H1 (cell line): ENCODE data around the gene MROH7. TPM values are rescaled to one million over a fixed set of nuclear protein-coding genes. Genes with fewer than 3 reads are reported as not detected.

Experiments
- CTCF ChIA-PET: fragments of 300-600 bp; sonication (Branson Sonifier 250); formaldehyde crosslinking; loops from one replicate; lab custom pipeline; 2021; ENCODE audit not compliant: partially characterized antibody; lab: Charles Lee
- POLR2A ChIA-PET: fragments of 300-600 bp; sonication (Branson Sonifier 250); formaldehyde crosslinking; loops from one replicate; lab custom pipeline; 2021; ENCODE audit warnings: inconsistent platforms; ENCODE audit not compliant: partially characterized antibody; lab: Charles Lee
- DNase-seq, 2 experiments: peaks; one replicate each; pipeline versions ENCODE4 v3.0.0 to v3.0.0-alpha.2; 2010 to 2022; ENCODE audit warnings: low spot score in 2 of 2, low read depth in 1 of 2, mixed read lengths in 1 of 2
- FAIRE-seq: peaks from 2 replicates; lab custom pipeline; 2011; peaks lifted over from hg19 to GRCh38; lab: Jason Lieb, UNC
- H2AFZ ChIP-seq: 2 replicates; pipeline ENCODE4 v1.8.1; 2012; ENCODE audit warnings: low read length, inconsistent platforms
- H2AK5ac ChIP-seq: 2 replicates; pipeline ENCODE4 v1.6.1; 2013; ENCODE audit warnings: low read depth, low read length
- H2BK120ac ChIP-seq: replicated peaks from 2 replicates; pipeline ENCODE3; 2013; ENCODE audit warnings: low read depth, low read length, inconsistent platforms
- H2BK12ac ChIP-seq: 2 replicates; pipeline ENCODE4 v1.6.1; 2013; ENCODE audit warnings: low read depth, low read length
- H2BK15ac ChIP-seq: 2 replicates; pipeline ENCODE4 v1.6.1; 2013; ENCODE audit warnings: low read length
- H2BK20ac ChIP-seq: 2 replicates; pipeline ENCODE4 v1.6.1; 2013; ENCODE audit warnings: low read length
- H2BK5ac ChIP-seq: 2 replicates; pipeline ENCODE4 v1.6.1; 2013; ENCODE audit warnings: low read depth, low read length
- H3K14ac ChIP-seq: 2 replicates; pipeline ENCODE4 v1.6.1; 2013; ENCODE audit warnings: inconsistent platforms; ENCODE audit not compliant: insufficient read length
- H3K18ac ChIP-seq: 2 replicates; pipeline ENCODE4 v1.6.1; 2013; ENCODE audit warnings: low read length; ENCODE audit errors: extremely low read depth
- H3K23ac ChIP-seq: 2 replicates; pipeline ENCODE4 v1.6.1; 2013; ENCODE audit warnings: inconsistent platforms; ENCODE audit not compliant: insufficient read length
- H3K23me2 ChIP-seq: 2 replicates; pipeline ENCODE4 v1.6.1; 2013; ENCODE audit warnings: low read depth, low read length
- H3K27ac ChIP-seq: 2 replicates; pipeline ENCODE4 v1.6.1; 2011; ENCODE audit warnings: low read depth, low read length, inconsistent platforms
- H3K27me3 ChIP-seq, 4 experiments: replicated peaks in 1 of 4; 1 replicate in 1 of 4; 2 replicates in 3 of 4; pipeline versions ENCODE4 v1.6.1 to v1.8.1; 2011 to 2013; ENCODE audit warnings: low read length in 3 of 4, mild to moderate bottlenecking in 3 of 4, inconsistent platforms in 2 of 4, mixed read lengths in 2 of 4, moderate library complexity in 1 of 4; ENCODE audit not compliant: control insufficient read depth in 3 of 4, insufficient read depth in 3 of 4; ENCODE audit errors: extremely low read depth in 1 of 4
- H3K36me3 ChIP-seq, 4 experiments: 2 replicates each; pipeline versions ENCODE4 v1.6.1 to v1.8.1; 2011 to 2013; ENCODE audit warnings: mild to moderate bottlenecking in 4 of 4, low read length in 3 of 4, moderate library complexity in 2 of 4, control low read depth in 1 of 4, inconsistent platforms in 1 of 4; ENCODE audit not compliant: insufficient read depth in 4 of 4, control insufficient read depth in 2 of 4
- H3K4ac ChIP-seq: replicated peaks from 2 replicates; pipeline ENCODE3; 2013; ENCODE audit warnings: low read length, low read depth, mixed read lengths, inconsistent platforms; ENCODE audit not compliant: insufficient read length
- H3K4me1 ChIP-seq, 4 experiments: replicated peaks in 1 of 4; 1 replicate in 1 of 4; 2 replicates in 3 of 4; pipeline versions ENCODE4 v1.6.1 to v1.8.1; 2011 to 2013; ENCODE audit warnings: low read length in 3 of 4, inconsistent platforms in 2 of 4, mixed read lengths in 1 of 4; ENCODE audit not compliant: insufficient read depth in 4 of 4, control insufficient read depth in 3 of 4
- H3K4me2 ChIP-seq, 2 experiments: 2 replicates each; pipeline versions ENCODE4 v1.6.1 to v1.8.1; 2011 to 2013; ENCODE audit warnings: low read depth in 2 of 2, low read length in 2 of 2, control low read depth in 1 of 2, inconsistent platforms in 1 of 2, mild to moderate bottlenecking in 1 of 2; ENCODE audit not compliant: insufficient read depth in 1 of 2
- H3K4me3 ChIP-seq, 4 experiments: fragments of 200-600, 300-600 bp in 1 of 4; sonication (generic), shearing (Covaris generic), sonication (Bioruptor Twin) in 1 of 4; 2 replicates each; pipeline versions ENCODE4 v1.5.1 to v1.8.1; 2011 to 2016; ENCODE audit warnings: low read length in 4 of 4, low read depth in 3 of 4, control low read depth in 2 of 4, inconsistent platforms in 2 of 4, mild to moderate bottlenecking in 2 of 4, mixed read lengths in 1 of 4, moderate library complexity in 1 of 4; ENCODE audit not compliant: insufficient read depth in 2 of 4; ENCODE audit errors: extremely low read depth in 1 of 4
- H3K56ac ChIP-seq: replicated peaks from 2 replicates; pipeline ENCODE3; 2013; ENCODE audit warnings: low read depth, mild to moderate bottlenecking, mixed read lengths, low read length, inconsistent platforms; ENCODE audit not compliant: insufficient read length
- H3K79me1 ChIP-seq: 2 replicates; pipeline ENCODE4 v1.6.1; 2013; ENCODE audit warnings: low read depth, low read length, control low read depth
- H3K79me2 ChIP-seq, 2 experiments: 2 replicates each; pipeline versions ENCODE4 v1.6.1 to v1.8.1; 2012 to 2013; ENCODE audit warnings: low read length in 2 of 2, mild to moderate bottlenecking in 2 of 2, inconsistent platforms in 1 of 2; ENCODE audit not compliant: insufficient read depth in 2 of 2, control insufficient read depth in 1 of 2
- H3K9ac ChIP-seq, 4 experiments: replicated peaks in 1 of 4; 1 replicate in 1 of 4; 2 replicates in 3 of 4; pipeline versions ENCODE4 v1.6.1 to v1.8.1; 2011 to 2013; ENCODE audit warnings: low read depth in 3 of 4, low read length in 3 of 4, control low read depth in 2 of 4, mild to moderate bottlenecking in 2 of 4, moderate library complexity in 2 of 4, inconsistent platforms in 1 of 4; ENCODE audit errors: extremely low read depth in 1 of 4
- H3K9me3 ChIP-seq, 2 experiments: 2 replicates each; pipeline versions ENCODE4 v1.6.1 to v1.8.1; 2012 to 2013; ENCODE audit warnings: mild to moderate bottlenecking in 2 of 2, moderate library complexity in 2 of 2, control low read depth in 1 of 2, inconsistent platforms in 1 of 2, low read depth in 1 of 2, low read length in 1 of 2, mixed read lengths in 1 of 2; ENCODE audit not compliant: insufficient read depth in 2 of 2
- H4K20me1 ChIP-seq, 2 experiments: replicated peaks in 1 of 2; 2 replicates each; pipeline versions ENCODE3 to v1.8.1; 2011 to 2013; ENCODE audit warnings: inconsistent platforms in 2 of 2, low read length in 2 of 2, mild to moderate bottlenecking in 1 of 2; ENCODE audit not compliant: insufficient read depth in 2 of 2, control insufficient read depth in 1 of 2
- H4K5ac ChIP-seq: 2 replicates; pipeline ENCODE4 v1.6.1; 2013; ENCODE audit warnings: low read length, low read depth, mixed read lengths, inconsistent platforms; ENCODE audit not compliant: insufficient read length
- H4K8ac ChIP-seq: 2 replicates; pipeline ENCODE4 v1.8.0; 2013; ENCODE audit warnings: mild to moderate bottlenecking, moderate library complexity, low read length, inconsistent platforms; ENCODE audit not compliant: insufficient read depth; ENCODE audit errors: extremely low read depth
- H4K91ac ChIP-seq: replicated peaks from 2 replicates; pipeline ENCODE3; 2013; ENCODE audit warnings: low read length, mixed read lengths, inconsistent platforms; ENCODE audit not compliant: insufficient read length
- ASH2L ChIP-seq: fragments of 200-600, 300-600 bp; sonication (generic); IDR thresholded peaks from one replicate; pipeline ENCODE4 v1.7.1; 2017; ENCODE audit warnings: low read length
- CHD1 ChIP-seq: IDR thresholded peaks from 2 replicates; pipeline ENCODE4 v1.6.1; 2012; ENCODE audit warnings: low read depth, low read length, improper control_type of control experiment
- CTCF ChIP-seq, 3 experiments: IDR thresholded peaks; 1 replicate in 2 of 3; 2 replicates in 1 of 3; pipeline versions ENCODE4 v1.5.1 to v1.6.1; 2011; ENCODE audit warnings: low read length in 3 of 3, mild to moderate bottlenecking in 3 of 3, inconsistent platforms in 2 of 3, low read depth in 1 of 3, moderate library complexity in 1 of 3; ENCODE audit not compliant: insufficient read depth in 1 of 3; ENCODE audit errors: control extremely low read depth in 1 of 3
- EGR1 ChIP-seq: IDR thresholded peaks from 2 replicates; pipeline ENCODE4 v1.6.1; 2011; ENCODE audit warnings: low read depth, low read length, borderline replicate concordance
- EP300 ChIP-seq, 2 experiments: IDR thresholded peaks; 1 replicate in 1 of 2; 2 replicates in 1 of 2; pipeline ENCODE4 v1.6.1; 2011 to 2012; ENCODE audit warnings: low read depth in 2 of 2, low read length in 2 of 2, mild to moderate bottlenecking in 2 of 2, borderline replicate concordance in 1 of 2, inconsistent platforms in 1 of 2, moderate library complexity in 1 of 2
- NANOG ChIP-seq: IDR thresholded peaks from 2 replicates; pipeline ENCODE4 v1.6.1; 2011; ENCODE audit warnings: low read length, low read depth, mild to moderate bottlenecking, inconsistent platforms; ENCODE audit not compliant: insufficient read depth, poor library complexity, severe bottlenecking
- SP4 ChIP-seq: IDR thresholded peaks from 2 replicates; pipeline ENCODE4 v1.6.1; 2012; ENCODE audit warnings: low read length, inconsistent platforms
- SUZ12 ChIP-seq: fragments of 200-600 bp; sonication (generic); IDR thresholded peaks from 2 replicates; pipeline ENCODE4 v1.6.1; 2012; ENCODE audit warnings: mild to moderate bottlenecking, inconsistent platforms, low read length, moderate library complexity, mixed read lengths
- WGBS, 2 experiments: shearing (Covaris generic) in 1 of 2; methylation state at CpG; one replicate each; pipeline versions ENCODE4 v1.1.6 to v1.1.7; 2013 to 2015; ENCODE audit warnings: low lambda C conversion rate in 2 of 2, mixed read lengths in 2 of 2, inconsistent platforms in 1 of 2, low coverage in 1 of 2, missing lambda C conversion rate in 1 of 2; ENCODE audit not compliant: insufficient replicate concordance in 2 of 2, insufficient coverage in 1 of 2, insufficient read length in 1 of 2; ENCODE audit errors: extremely low coverage in 1 of 2, missing lambda C conversion rate in 1 of 2; 5-methylcytosine and 5-hydroxymethylcytosine counted together
- polyA plus RNA-seq, 7 experiments: library from polyadenylated mRNA; depleted of rRNA in 3 of 7; stranded (reverse) in 5 of 7; unstranded in 2 of 7; fragments of >200 nt in 5 of 7; fragments of 200-250 nt in 2 of 7; gene quantifications; 1 replicate in 5 of 7; 2 replicates in 1 of 7; 4 replicates in 1 of 7; pipeline versions ENCODE4 v1.2.1 to v1.2.3, GENCODE V29; 2011 to 2013; ENCODE audit warnings: missing spikeins in 2 of 7, mixed read lengths in 2 of 7
- total RNA-seq: library from RNA; stranded (reverse); fragmentation: NEBNext Ultra II Directional; extraction: Animal tissue kit (Norgen Biotek cat#: 25700); gene quantifications from 2 replicates; pipeline ENCODE4 v1.2.1, GENCODE V29; 2021

MROH7 gene
- total and polyA plus RNA-seq, 2 of the 8 experiments (the other 6 are each of a cell fraction or from before 2014, with no cell fraction given) = 0.07 to 0.20 TPM

GRCh38 chr1:54624466-54625464, 16.8 kb upstream of the MROH7 start:
- no peak for DNase-seq
- TF ChIP-seq EP300 (IDR thresholded peaks at IDR 0.05; ENCODE audit: borderline replicate concordance in 1 of 2, low read depth in 2 of 2, low read length in 2 of 2) (no peak), EGR1 (no peak), SP4 (no peak), ASH2L (no peak), NANOG (no peak), SUZ12 (no peak), CHD1 (no peak), CTCF (IDR thresholded peaks at IDR 0.05; ENCODE audit: control extremely low read depth in 1 of 3, insufficient read depth in 1 of 3, low read depth in 1 of 3, low read length in 3 of 3) (no peak)

More at GRCh38 chr1:54624466-54625464, 16.8 kb upstream of the MROH7 start:
- no peak overlapping the region for H3K23ac ChIP-seq
- H4K8ac ChIP-seq = no peak overlapping the region; the same call in 1 of the 2 replicates
- H3K23me2 ChIP-seq = no peaks in the 10 kb centered on the region
- no peak overlapping the region for H3K9ac ChIP-seq
- no peaks in the 10 kb centered on the region for H4K20me1 ChIP-seq
- no peaks in the 10 kb centered on the region for H3K36me3 ChIP-seq
- H3K56ac ChIP-seq = no peak overlapping the region
- H3K9me3 ChIP-seq = no peaks in the 10 kb centered on the region
- no peak overlapping the region for H2AK5ac ChIP-seq
- no peak overlapping the region for H2BK5ac ChIP-seq
- peaks cover 0 to 2% (median 1%) of the 10 kb centered on the region in 4 experiments; a peak in 4 of 7 replicates for H3K4me1 ChIP-seq
- H3K79me2 ChIP-seq = no peaks in the 10 kb centered on the region
- no peak overlapping the region for H3K27ac ChIP-seq
- no peak overlapping the region for H2BK15ac ChIP-seq
- H4K91ac ChIP-seq = no peak overlapping the region
- H2BK20ac ChIP-seq = no peak overlapping the region
- no peak overlapping the region for H2BK12ac ChIP-seq
- H3K27me3 ChIP-seq = no peaks in the 10 kb centered on the region
- 81% methylated on average over 8 of the region's 8 CpGs; no CpG with 5 or more reads in 1 of the 2 experiments for WGBS, 2 experiments
- H3K4me2 ChIP-seq = no peak overlapping the region
- no peak overlapping the region for H3K4me3 ChIP-seq
- FAIRE-seq = no peak
- H2AFZ ChIP-seq = no peak overlapping the region
- no peak overlapping the region for H3K4ac ChIP-seq
- ChIA-PET CTCF (no interaction called here), POLR2A (no interaction called here)
- no peak overlapping the region for H4K5ac ChIP-seq
- H3K14ac ChIP-seq = no peak overlapping the region
- H3K79me1 ChIP-seq = no peaks in the 10 kb centered on the region
- H3K18ac ChIP-seq = no peak overlapping the region
- H2BK120ac ChIP-seq = no peak overlapping the region
